Stimulated activated CD8-positive, alpha-beta memory T cell treated with anti-CD3 and anti-CD28 coated beads, Interleukin-4, amount 100 ng/mL, for 1 hour (primary cell): ENCODE data around the gene PPP1R14C.
"Not testable (repeated sequence)": the region's sequence is repeated elsewhere in the genome, so short reads cannot be mapped to it uniquely, and the experiment has no call there.

Experiments used
- DNase-seq, 2 donors: peaks; one replicate each; pipeline ENCODE4 v3.0.0-alpha.2; 2020; ENCODE audit warnings: low read depth in 2 of 2, low spot score in 1 of 2

Gene PPP1R14C

GRCh38 chr6:150212778-150213177, 69.9 kb downstream of the PPP1R14C start:
- no peak for DNase-seq

GRCh38 chr6:150213301-150213700, 70.5 kb downstream of the PPP1R14C start:
- no peak for DNase-seq

- no peak for DNase-seq
Observed at GRCh38 chr6:150214310-150214709, 71.5 kb downstream of the PPP1R14C start.

GRCh38 chr6:150220634-150221551, 78.0 kb downstream of the PPP1R14C start:
- DNase-seq: no peak

GRCh38 chr6:150224820-150225219, 82.0 kb downstream of the PPP1R14C start:
- DNase-seq: no peak

GRCh38 chr6:150227281-150227680, 84.4 kb downstream of the PPP1R14C start:
- no peak for DNase-seq

GRCh38 chr6:150228072-150228733, 85.4 kb downstream of the PPP1R14C start:
- no peak for DNase-seq

- no peak for DNase-seq
Observed at GRCh38 chr6:150229436-150230163, 86.8 kb downstream of the PPP1R14C start.

- DNase-seq: no peak
Observed at GRCh38 chr6:150230164-150230561, 87.3 kb downstream of the PPP1R14C start.

- DNase-seq: no peak
Observed at GRCh38 chr6:150230832-150231524, 88.1 kb downstream of the PPP1R14C start.

- DNase-seq: no peak
Observed at GRCh38 chr6:150231525-150231850, 88.6 kb downstream of the PPP1R14C start.

- DNase-seq: no peak
Observed at GRCh38 chr6:150233843-150234269, 91.0 kb downstream of the PPP1R14C start.

- DNase-seq: no peak
Observed at GRCh38 chr6:150235218-150235617, 92.4 kb downstream of the PPP1R14C start.

GRCh38 chr6:150236114-150236513, 93.3 kb downstream of the PPP1R14C start:
- no peak for DNase-seq

- DNase-seq: no peak
Observed at GRCh38 chr6:150236544-150236943, 93.7 kb downstream of the PPP1R14C start.

GRCh38 chr6:150237626-150238025, 94.8 kb downstream of the PPP1R14C start:
- DNase-seq: no peak

GRCh38 chr6:150238336-150238741, 95.5 kb downstream of the PPP1R14C start:
- no peak for DNase-seq

GRCh38 chr6:150238846-150239407, 96.1 kb downstream of the PPP1R14C start:
- no peak for DNase-seq

GRCh38 chr6:150241756-150242155, 98.9 kb downstream of the PPP1R14C start:
- DNase-seq: not testable (repeated sequence)

- no peak for DNase-seq
Observed at GRCh38 chr6:150243620-150244314, 100.9 kb downstream of the PPP1R14C start.
